ENCODE data around the gene TTC17.
"Not testable (repeated sequence)": the region's sequence is repeated elsewhere in the genome, so short reads cannot be mapped to it uniquely, and the experiment has no call there.

The TTC17 gene

GRCh38 chr11:43393765-43394355, 35.1 kb downstream of the TTC17 start:
- DNase-seq: no peak

- DNase-seq: no peak
Observed at GRCh38 chr11:43396617-43397016, 37.9 kb downstream of the TTC17 start.

GRCh38 chr11:43397251-43397650, 38.5 kb downstream of the TTC17 start:
- no peak for DNase-seq

GRCh38 chr11:43399983-43400630, 41.4 kb downstream of the TTC17 start:
- DNase-seq: no peak

- DNase-seq: no peak
Observed at GRCh38 chr11:43401252-43401651, 42.5 kb downstream of the TTC17 start.

GRCh38 chr11:43401811-43402210, 43.1 kb downstream of the TTC17 start:
- not testable (repeated sequence) for DNase-seq

- no peak for DNase-seq
Observed at GRCh38 chr11:43403357-43404231, 44.9 kb downstream of the TTC17 start.

- DNase-seq: no peak
Observed at GRCh38 chr11:43404406-43404805, 45.7 kb downstream of the TTC17 start.

- no peak for DNase-seq
Observed at GRCh38 chr11:43404836-43405479, 46.2 kb downstream of the TTC17 start.

- DNase-seq: no peak
Observed at GRCh38 chr11:43408277-43408676, 49.6 kb downstream of the TTC17 start.

GRCh38 chr11:43410394-43410793, 51.7 kb downstream of the TTC17 start:
- DNase-seq: no peak

GRCh38 chr11:43418197-43418596, 59.5 kb downstream of the TTC17 start:
- no peak for DNase-seq

- DNase-seq: peak; percentile 7
Observed at GRCh38 chr11:43419460-43419859, 60.7 kb downstream of the TTC17 start.

GRCh38 chr11:43427971-43428370, 69.3 kb downstream of the TTC17 start:
- no peak for DNase-seq

GRCh38 chr11:43430916-43431315, 72.2 kb downstream of the TTC17 start:
- DNase-seq: not testable (repeated sequence)

- DNase-seq: no peak
Observed at GRCh38 chr11:43434893-43435292, 76.2 kb downstream of the TTC17 start.

GRCh38 chr11:43440486-43440885, 81.8 kb downstream of the TTC17 start:
- no peak for DNase-seq

GRCh38 chr11:43443811-43444210, 85.1 kb downstream of the TTC17 start:
- no peak for DNase-seq

GRCh38 chr11:43447151-43447550, 88.4 kb downstream of the TTC17 start:
- DNase-seq: no peak

GRCh38 chr11:43458486-43458885, 99.8 kb downstream of the TTC17 start:
- DNase-seq: no peak

GRCh38 chr11:43459246-43459645, 100.5 kb downstream of the TTC17 start:
- no peak for DNase-seq

- DNase-seq: no peak
Observed at GRCh38 chr11:43462359-43462758, 103.6 kb downstream of the TTC17 start.

GRCh38 chr11:43467958-43468357, 109.2 kb downstream of the TTC17 start:
- no peak for DNase-seq

Data from activated T-cell treated with anti-CD3 and anti-CD28 coated beads for 4 hours (primary cell).